HTR-8/SVneo (cell line): ENCODE results near the gene GPR37.

Experiments used
- DNase-seq: peaks from one replicate; pipeline ENCODE4 v3.0.0; 2011; ENCODE audit warnings: low spot score, mixed read lengths; ENCODE audit not compliant: insufficient read length
- FAIRE-seq: peaks from 2 replicates; lab custom pipeline; 2011; peaks lifted over from hg19 to GRCh38; lab: Jason Lieb, UNC

Gene GPR37, protein sequence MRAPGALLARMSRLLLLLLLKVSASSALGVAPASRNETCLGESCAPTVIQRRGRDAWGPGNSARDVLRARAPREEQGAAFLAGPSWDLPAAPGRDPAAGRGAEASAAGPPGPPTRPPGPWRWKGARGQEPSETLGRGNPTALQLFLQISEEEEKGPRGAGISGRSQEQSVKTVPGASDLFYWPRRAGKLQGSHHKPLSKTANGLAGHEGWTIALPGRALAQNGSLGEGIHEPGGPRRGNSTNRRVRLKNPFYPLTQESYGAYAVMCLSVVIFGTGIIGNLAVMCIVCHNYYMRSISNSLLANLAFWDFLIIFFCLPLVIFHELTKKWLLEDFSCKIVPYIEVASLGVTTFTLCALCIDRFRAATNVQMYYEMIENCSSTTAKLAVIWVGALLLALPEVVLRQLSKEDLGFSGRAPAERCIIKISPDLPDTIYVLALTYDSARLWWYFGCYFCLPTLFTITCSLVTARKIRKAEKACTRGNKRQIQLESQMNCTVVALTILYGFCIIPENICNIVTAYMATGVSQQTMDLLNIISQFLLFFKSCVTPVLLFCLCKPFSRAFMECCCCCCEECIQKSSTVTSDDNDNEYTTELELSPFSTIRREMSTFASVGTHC

DNA sequence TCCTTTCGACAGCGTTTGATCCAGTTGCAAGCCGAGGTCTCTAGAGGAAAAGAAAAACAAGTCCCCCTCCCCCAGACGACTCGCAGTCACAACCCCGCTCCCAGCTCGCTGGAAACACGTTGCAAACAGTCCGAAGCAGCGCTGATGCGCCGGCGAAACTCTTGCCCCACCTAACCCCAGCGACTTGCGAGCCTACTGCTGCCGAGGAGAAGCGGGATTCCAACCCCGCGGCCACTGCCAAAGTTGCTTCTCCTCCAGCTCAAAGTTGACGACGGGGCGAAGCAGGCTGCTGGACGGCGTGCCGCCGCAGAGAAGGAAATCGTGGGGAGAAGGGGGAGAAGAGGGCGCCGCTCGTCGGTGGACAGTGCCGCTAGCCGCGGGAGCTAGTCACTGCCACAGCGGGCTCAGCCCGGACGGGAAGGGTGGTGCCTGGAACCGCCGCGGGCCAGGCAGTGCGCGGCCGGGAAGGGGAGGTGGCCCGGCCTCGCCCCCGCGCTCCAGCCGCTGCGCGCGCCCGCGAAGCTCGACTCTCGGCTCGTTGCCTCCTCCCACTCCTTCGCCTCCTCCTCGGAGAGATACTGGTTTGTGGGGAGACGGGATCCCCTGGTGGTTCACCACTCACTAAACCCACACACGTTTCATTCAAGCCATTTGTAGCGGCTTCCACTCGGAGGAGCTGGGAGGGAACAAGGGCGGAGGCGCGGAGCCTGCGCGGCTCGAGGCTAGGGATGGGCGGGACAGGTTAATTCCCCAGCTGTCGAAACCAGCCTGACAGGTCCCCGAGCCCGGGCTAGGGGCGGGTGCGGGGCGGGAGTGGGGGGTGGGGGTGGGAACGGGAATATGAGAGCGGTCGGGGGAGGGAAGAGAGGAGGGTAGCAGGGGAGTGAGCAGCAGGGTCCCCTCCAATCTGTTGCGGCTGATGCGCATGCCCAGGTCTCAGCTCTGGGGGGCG lies at the start of gene GPR37:
Gene GPR37 (minus strand): TSS at position 392 of the 952 bp plus-strand sequence. CDS start 816 bp downstream, outside the sequence.
- peak; percentile 66 for DNase-seq
- FAIRE-seq, result peak; percentile 72

DNA sequence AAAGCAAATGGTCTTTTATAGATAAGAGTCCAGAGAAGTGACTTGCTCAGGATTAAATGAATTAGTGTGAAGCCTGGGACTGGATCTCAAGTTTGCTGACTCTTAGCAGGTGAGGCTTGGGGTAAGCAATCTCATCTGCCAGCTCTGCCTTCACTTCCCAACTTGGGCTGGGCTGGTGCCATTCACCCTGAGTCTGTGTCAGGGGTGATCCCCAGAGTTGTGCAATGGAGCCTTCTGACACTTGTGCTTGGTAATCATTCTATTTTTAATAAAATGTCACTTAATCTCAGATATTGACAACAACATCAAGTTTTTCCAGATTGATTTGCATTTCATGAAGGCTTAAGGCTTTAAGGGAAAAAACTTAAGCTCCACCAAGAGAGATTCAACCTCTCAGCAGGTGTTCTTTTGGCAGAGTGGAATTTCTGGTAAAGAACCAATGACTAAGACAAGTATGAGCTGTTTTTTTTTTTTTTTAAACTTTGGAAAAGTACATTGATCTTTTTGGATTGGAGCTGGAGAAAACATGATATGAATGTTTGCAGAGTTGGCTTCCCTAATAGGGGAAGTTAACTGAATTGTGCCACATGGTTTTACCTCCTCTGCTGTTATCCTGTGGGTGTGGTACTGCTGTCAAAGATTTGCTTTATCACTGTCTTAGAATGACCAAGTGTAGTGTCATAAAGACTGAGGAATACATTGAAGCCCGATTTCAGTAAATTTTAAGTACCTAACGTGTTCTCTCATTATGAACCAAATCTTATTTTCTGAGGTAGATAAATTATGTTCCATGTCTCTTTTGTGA lies 48.6 kb upstream of the GPR37 start:
- DNase-seq, result no peak
- no peak for FAIRE-seq

DNA sequence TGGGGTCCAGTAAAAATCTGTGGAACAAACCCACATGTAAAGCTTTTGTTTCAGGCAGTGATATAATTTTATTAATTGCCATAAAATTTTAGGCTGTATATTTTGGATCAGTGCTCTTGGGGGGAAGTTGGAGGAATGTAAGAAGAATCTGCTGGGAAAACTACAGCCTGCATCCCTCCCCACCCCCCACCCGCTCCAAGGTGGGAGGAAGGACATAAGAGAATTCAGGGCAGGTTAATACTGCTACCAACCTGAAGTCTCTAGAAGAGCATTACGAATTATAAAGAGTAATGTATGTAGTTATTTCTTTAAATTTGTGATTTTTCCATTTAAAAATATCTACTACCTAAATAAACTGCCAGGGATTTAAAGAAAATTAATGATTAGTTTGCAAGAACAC lies 47.2 kb upstream of the GPR37 start:
- FAIRE-seq, result no peak

DNA sequence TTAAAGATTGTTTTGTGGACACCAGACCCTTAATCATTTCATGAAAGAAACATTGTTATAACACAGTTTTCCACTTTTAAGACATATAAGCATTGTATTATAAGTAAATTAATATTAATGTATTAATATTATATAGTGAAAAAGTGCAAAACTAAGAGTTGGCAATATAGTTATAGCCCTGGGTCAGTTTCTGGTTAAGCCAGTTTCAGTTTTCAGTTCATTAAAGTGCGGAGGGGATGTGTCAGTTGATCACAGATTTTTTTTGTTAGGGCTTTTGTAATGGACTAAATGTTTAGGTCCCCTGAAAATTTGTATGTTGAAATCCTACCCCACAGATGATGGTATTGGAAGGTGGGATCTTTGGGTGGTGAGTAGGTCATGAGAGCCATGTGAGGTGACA lies 45.7 kb upstream of the GPR37 start:
- FAIRE-seq (no peak), DNase-seq (no peak)

More for the DNA sequence above, 47.2 kb upstream of the GPR37 start:
- no peak for DNase-seq

DNA sequence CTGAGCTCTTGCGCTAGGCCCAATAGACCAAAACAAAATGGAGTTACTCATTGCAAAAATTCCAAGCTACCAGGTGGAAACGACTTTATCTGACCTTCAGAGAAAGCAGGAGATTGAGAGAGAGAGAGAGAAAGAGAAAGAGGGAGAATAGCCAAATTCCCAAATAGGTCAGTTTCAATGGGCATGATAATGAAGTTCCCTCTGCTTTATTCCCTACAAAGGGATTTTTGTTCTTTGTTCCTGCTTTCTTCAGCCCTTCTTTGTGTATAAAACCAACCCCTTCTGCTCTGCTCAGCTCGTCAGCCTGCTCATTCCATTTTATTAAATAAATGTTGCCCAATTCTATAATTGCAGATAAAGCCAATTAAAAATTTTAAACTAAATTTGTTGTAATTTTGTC lies 45.0 kb upstream of the GPR37 start:
- FAIRE-seq, result no peak
- DNase-seq, result no peak

DNA sequence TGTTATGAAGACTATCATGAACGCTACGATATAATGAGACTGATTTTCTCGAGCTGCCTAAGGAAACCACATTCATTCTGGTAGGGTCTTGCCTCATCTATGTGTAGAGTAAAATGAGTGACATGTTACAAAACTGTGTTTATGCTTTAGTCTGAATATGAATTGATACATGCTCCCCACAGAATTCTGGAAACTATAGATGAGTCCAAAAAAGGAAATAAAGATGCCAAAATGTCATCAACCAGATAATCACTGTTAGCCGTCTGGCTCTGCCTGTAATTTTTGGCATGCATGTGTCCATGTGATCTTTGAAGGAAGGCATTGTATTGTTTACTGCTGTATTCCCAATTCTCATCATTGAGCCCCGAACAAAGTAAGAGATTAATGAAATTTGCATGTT lies 42.6 kb upstream of the GPR37 start:
- FAIRE-seq, result no peak
- no peak for DNase-seq

DNA sequence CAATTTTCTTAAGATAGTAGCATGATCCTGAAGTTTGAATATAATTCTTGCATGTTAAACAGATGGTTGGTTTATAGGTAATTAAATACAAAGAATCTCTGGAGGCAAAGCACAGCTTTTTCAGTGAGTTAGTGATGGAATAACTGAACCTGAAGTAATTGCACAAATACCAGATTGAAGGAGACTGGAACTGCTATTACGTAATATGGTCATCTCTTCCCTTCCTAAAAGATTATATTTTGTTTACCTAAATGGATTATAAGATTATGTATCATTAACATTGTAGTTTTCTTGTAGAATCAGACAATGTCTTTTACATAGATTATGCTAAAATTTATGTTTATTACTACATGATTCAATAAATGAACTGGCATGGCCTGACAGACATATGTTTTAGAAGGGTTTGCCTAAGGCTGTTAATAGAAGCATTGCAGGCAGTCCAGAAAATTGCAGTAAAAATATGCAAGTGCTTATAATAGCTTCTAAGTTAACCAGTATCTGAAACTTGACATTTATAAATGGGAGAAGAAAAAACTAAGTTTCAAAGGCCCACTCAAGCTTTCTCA lies 35.8 kb upstream of the GPR37 start:
- FAIRE-seq (no peak), DNase-seq (no peak)

DNA sequence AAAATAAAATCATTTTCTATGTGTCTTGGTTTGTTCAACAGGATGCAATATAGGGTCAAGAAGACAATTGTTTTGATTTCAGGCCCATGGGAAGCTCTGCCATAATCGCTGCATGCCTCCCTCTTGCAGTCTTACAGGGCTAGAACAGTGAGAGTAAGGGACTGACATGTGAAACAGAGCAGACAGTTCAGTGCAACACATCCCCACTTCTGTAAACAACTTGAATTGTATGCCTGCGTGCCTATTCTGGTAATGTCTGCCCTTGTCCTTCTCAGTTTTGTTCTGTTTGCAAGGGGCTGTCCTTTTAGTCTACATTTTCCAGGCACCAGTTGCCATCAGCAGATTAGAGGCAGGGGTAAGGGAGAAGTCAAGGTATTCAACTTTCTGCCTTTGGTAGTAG lies 34.8 kb upstream of the GPR37 start:
- no peak for FAIRE-seq
- no peak for DNase-seq

DNA sequence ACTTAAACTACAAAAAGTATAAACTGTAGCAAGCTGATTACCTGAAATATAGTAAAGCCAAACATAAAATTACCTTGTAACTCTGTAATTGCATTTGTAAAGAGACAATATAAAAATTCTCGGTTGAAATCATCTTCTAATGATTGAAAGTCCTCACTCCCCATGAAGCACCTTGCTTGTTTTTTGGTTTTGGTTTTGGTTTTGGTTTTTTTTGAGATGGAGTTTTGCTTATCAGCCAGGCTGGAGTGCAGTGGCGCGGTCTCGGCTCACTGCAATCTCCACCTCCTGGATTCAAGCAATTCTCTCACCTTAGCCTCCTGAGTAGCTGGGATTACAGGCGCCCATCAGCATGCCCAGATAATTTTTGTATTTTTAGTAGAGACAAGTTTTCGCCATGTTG lies 33.9 kb upstream of the GPR37 start:
- DNase-seq, result no peak
- no peak for FAIRE-seq

DNA sequence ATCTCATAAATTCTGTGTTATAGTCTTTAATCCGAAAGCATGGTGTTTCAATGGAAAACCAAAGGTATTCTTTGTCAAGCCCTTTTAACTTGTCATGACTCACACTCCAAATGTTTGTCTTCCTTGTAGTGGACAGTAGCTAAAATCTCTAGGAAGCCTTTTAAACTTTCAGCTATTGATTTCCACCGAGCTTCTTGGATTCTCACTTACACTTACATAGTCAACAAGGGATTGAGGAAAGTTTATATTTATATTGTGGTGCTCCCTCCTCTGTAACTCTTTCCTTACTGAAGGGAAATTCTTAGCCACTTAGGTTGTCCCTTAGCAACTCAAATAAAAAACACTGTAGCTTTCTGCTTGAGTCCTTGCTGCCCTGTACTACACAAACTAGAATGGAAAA lies 31.2 kb upstream of the GPR37 start:
- FAIRE-seq, result no peak

DNA sequence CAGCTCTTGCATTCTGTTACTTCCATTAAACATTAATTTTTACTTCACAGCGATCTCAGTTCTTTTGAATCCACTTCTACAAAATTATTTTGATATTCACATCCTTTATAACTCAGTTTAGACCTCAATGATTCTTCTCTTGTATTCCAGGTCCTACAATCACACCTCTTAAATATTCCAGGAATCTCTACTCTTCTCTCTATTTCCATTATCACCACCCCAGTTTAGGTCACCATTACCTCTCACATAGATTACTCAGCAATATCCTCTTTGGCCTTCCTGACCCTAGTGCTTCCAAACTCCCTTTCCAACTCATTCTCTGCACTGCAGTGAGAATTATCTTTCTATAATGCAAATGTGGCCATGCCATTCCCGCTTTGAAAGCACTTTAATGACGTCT lies 27.1 kb upstream of the GPR37 start:
- DNase-seq (no peak), FAIRE-seq (no peak)

More for the DNA sequence above, 31.2 kb upstream of the GPR37 start:
- DNase-seq, result no peak

DNA sequence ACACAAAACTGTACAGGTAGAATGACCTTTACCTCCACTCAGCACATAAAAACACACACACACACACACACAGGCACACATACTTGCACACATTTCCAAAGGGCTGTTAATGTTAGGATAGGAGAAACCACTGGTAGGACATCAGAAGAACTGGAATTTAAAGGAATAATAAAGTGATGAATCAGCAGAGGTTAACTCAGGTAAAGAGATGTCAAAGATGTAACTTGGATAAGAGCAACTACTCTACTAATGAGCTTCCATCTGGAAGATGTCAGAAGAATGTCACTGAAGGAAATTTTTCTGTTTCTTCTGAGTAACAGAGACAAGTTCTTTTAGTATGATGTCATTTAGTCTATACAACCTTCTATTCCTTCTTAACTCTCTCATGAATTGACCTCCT lies 26.4 kb upstream of the GPR37 start:
- no peak for FAIRE-seq
- no peak for DNase-seq

DNA sequence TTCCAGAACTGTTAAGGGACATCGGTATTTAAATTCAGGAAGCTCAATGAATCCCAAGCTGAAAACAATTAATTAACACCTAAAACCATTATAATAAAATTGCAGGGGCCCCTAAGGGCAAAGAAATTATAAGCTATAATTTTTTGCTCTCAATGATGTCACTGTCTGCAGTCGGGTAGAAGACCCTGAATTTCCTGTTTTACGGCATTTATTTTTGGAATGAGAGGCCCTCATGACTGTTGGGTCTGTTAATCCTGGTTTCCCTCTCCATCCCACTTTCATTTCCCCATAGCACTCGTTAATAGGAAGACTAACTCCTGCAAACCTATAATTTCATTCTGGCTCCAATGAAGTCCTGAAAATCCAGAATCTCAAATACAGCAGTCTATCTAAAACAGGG lies 25.8 kb upstream of the GPR37 start:
- FAIRE-seq (no peak), DNase-seq (no peak)

DNA sequence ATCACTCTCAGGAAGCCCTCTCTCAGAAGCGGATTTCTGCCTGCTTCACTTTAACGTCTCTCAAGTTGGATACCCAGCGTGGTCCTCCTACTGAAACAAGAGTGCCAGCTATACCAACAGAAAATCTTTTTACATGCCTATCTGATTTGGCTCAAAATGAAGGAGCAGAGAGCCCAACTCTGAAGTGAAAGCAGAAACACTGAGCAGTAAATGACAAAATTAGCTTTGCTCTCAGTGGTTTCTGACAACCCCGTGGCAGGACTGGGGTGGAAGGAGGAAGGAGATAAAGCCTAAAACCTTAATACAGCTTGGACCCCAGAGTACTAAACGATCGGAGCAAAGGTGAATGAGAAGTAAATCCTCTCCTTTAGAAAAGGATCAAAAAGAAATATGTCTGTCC lies 25.1 kb upstream of the GPR37 start:
- FAIRE-seq (no peak), DNase-seq (no peak)

DNA sequence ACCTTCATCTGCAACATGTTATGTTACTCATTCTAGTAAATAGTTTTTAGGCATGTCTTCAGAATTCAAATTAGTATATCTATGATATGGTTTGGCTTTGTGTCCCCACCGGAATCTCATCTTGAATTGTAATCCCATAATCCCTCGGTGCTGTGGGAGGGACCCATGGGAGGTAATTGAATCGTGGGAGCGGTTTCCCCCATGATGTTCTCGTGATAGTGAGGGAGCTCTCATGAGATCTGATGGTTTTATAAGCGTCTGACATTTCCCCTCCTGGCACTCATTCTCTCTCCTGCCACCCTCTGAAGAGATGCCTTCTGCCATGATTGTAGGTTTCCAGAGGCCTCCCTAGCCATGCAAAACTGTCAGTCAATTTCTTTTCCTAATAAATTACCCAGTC lies 20.4 kb upstream of the GPR37 start:
- DNase-seq, result no peak
- FAIRE-seq, result no peak

DNA sequence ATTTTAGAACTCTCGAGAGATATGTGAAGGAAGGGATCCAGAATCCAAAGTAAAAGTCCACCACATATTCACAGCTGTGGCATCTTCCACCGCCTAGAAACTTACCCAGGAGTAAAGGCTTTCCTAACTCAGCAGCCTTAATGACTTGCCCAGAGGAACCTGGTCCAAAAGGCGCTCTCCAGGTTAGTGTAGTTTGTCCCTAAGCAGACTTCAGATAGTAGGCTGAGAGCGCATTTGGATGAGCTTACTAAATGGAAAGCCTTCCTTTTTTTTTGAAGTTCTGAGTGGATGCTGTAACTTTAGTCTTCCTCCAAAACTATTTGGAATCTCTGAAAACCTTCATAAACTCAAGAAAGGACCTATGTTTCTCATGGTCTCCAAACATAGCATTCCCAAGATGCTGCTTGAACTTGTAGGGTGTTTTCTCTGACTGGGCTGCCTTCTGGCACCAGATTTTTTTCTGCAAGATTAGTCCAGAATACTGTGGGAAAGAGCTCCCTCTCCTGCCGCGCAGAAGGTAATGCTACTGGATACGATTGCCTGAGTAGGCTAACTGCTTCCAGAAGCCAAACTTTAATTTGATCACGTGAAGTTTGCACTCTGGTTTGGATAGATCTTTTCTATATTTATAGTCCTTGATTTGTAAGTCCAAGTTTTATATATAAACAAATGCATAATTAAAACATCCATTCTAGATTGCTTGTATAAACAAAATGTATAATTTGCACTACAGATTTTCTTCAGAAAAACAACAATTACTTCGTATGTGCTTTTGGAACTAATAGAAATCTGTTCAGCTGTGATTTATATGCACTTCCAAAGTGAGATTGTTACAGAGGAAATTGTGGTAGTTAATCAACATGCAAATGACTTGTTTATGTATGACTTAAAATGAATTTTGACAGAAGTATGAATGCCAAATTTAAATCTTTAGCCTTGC lies 19.6 kb upstream of the GPR37 start:
- FAIRE-seq (no peak), DNase-seq (peak; percentile 27)

DNA sequence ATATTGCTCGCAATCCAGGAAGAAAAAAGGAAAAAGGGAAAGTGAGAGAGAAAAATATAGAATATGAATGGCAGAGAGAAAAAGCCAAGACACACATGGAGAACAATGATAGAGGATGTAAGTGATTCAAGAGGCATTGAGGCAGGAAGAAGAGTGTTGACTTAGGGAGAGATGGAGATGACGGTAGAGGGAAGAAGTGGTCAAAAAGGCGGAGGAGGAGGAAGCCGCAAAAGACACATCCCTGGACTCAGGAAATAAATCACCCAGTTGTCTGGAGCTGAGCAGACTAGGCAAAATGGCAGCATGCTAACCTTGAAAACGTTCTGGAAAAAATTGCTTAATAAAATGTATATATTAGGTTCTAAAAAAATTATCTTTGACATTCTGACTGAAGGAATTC lies 17.7 kb upstream of the GPR37 start:
- DNase-seq (no peak), FAIRE-seq (no peak)

DNA sequence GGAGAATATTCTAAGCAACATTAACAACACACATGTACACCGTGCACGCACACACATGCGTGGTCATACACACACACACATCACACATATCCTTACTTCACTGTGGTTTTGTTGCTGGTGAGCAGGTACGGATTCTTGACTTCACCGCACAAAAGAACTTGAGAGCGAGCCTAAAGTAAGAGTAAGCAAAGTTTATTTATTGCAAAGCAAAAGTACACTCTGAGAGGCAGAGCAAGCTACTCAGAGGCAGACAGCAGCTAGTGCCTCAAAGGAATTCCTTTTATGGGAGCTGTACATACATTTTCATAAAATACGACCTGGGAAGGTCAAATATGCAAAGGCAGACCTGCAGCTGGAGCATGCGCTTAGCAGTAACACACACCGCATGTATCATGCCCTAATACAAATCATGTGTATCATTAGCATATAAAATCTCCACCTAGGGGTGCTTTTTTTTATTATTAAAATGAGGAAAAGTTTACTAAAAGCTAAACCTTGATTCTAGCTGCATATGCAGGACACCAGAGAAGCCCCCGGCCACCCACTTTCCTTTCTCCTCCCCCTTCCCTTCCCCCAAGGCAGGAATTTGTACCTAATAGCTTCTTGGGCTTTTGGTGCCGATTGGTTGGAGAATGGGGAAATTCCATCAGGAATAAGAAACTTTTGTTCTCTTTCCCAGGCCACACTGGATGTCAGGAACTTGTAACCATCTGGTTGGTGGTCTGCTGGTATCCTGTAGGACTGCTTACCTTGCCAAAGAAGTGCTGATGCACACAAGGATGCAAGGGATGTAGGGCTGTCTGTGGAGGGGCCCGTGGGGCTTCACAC lies 16.5 kb upstream of the GPR37 start:
- DNase-seq, result no peak
- FAIRE-seq, result no peak
